HG03469 (cell line): Measurements from ENCODE around the gene BOC.

Experiments
- ATAC-seq: cut with Tn5 transposase; IDR thresholded peaks from one replicate; pipeline ENCODE4 v1.9.1; 2021; ENCODE audit warnings: mild to moderate bottlenecking, moderate library complexity, moderate number of reproducible peaks; ENCODE audit not compliant: unreplicated experiment

The BOC gene

DNA sequence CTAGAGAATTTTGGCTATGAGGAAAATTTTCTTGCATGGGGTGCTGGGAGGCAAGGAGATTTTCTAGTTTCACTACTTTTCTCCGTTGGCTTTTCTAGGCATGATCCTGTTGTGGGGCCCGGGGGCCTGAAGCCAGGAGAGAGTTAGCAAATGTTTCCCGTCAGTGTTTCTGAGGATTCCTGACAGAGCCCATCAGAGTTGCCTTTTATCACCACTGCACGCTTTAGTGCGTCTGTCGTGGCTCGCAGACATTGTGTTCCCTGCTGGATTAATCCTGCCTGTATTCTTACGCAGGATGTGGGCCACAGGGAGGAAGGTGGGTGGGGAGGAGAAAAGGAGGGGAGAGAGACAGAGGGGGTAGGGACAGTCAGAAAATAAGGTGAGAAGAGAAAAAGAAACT is 18.1 kb upstream of the BOC start:
- ATAC-seq = no peak

DNA sequence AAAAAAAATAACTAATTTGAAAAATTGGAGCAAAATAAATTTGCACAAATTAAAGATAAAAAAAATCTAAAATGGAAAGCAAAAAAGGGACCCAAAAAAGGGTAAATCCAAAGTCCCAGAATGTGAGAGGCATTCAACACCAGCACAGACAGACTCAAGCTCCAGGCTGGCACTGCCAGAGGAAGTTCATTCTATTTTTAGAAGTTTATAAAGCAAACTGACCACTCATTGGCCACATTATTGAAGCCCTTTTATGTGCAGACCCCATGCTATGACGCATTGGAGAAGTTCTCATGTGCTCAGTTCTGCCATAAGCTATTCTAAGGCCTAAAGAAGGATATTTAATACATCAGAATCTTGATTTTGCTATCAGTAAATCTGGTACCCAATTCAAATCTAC is 17.6 kb upstream of the BOC start:
- ATAC-seq = no peak

DNA sequence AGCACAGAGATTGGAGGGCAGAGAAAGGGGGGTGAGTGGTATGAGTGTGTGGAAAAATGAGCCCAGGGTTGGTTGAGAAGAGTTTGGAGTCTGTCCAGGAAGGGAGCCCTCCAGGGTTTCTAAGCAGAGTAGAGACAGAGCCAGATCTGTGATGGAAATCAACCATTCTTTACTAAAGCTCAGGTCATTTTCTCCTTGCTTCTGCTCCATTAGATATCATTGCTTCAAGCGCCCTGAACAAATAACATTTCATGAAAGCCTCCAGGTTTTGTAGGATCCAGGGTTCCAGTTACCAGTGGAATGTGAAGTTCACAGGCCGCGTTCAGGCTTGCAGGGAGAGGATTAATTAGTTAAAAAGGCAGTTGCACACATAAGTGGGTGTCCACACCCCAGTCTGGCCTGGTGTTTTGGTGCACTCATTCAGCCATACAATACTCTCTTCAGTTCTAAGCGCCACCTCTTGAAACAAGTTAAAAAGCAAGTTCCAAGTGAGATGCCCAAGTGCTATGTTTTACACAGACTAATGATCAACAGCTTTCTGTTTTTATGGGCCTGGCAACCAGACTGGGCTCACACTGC is 16.4 kb upstream of the BOC start:
- no peak for ATAC-seq

DNA sequence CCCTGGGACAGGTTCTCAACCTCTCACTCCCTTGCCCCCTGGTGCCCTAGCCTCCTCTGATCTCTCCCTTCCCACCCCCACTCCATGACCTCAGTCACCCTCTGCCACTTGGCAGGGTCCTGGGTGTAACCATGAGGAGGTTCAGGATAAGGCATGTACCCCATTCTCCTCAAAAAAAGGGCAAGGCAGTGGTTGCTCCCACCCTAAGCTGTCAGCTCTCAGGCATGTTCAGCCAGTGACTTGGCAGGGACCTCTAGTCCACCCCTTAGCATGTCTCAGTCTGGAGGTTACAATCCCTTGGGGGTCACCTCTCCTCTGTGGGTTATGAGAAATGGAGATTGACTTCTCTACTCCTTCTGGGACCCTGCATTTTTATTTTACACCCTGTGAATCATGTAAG is 11.0 kb upstream of the BOC start:
- no peak for ATAC-seq

DNA sequence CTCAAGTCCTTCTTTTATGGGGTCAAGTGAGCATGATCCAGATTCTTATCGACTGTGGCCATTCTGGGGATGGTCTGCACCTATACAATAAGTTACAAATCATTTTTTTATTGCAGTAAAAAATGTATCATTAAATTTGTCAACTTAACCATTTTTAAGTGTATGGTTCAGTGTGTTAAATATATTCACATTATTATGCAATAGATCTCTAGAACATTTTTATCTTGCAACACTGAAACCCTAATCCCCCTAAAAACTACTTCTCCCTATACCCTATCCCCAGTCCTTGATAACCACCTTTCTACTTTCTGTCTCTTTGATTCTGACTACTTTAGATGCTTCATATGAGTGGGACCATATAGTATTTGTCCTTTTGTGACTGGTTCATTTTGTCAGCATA is 10.4 kb upstream of the BOC start:
- no peak for ATAC-seq

DNA sequence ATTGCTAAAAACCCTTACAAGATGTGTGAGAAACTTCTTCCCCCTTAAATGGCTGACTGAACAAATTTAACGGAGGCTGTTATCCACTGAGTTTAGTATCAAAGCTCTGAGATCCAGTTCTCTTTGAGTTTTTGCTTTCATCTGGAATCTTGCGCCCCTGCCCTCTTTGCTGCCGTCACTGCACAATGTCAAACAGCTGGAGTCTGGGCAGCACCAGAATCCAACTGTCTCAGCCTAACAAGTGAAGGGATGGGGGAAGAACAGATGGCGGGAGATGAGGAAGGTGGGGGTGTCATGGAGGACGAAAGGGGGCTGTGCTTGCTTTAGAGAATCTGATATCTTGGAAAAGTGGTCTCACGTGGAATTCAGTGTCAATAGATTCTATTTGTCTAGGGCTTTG is 7.0 kb upstream of the BOC start:
- no peak for ATAC-seq

DNA sequence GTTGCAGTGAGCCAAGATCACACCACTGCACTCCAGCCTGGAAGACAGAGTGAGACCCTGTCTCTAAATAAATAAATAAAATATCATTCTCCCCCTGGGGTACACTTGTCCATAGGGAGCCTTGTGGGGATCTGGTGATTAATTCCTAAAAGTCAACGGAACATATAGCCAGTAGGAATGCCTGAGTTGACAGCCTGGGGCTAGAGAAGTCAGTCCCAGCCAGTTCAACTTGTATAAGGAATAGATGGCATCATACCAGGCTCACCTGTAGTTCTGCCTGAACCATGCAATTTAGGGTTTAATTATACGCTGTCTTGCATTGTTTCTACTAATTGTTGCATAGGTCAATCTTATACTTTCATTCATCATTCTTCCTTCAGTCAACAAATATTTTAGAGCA is 5.9 kb upstream of the BOC start:
- no peak for ATAC-seq

DNA sequence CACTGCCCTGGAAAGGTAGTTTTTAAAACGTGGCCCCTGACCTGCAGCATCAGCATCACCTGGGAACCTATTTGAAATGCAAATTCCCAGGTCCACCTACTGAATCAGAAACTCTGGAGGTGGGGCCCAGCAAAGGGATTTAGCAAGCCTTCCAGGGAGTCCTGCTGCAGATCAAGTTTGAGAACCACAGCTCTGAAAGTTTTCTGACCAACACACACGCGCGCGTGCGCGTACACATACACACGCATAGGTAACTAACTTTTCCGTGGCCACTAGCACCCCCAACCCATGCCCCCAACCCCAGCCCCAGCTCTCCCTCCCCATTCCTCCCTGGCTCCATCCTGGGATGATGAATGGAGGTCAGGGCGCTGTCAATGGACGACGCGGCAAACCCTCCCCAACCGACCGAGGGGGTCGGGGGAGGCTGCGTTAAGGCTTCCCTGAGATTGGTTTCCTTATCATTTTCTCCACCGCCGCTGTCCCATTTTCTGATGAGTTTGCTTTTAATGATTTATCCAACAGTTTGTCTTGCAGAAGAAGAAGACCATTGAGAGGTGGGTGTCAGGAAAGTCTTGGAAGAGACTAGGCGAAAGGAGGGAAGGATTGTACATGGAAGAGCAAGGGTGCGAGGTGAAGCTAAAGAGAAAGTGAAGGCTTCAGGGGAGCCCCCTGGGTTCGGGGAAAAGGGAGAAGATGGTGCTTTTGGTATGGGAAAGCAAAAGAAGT is 590 bp upstream of the BOC start:
- no peak for ATAC-seq

DNA sequence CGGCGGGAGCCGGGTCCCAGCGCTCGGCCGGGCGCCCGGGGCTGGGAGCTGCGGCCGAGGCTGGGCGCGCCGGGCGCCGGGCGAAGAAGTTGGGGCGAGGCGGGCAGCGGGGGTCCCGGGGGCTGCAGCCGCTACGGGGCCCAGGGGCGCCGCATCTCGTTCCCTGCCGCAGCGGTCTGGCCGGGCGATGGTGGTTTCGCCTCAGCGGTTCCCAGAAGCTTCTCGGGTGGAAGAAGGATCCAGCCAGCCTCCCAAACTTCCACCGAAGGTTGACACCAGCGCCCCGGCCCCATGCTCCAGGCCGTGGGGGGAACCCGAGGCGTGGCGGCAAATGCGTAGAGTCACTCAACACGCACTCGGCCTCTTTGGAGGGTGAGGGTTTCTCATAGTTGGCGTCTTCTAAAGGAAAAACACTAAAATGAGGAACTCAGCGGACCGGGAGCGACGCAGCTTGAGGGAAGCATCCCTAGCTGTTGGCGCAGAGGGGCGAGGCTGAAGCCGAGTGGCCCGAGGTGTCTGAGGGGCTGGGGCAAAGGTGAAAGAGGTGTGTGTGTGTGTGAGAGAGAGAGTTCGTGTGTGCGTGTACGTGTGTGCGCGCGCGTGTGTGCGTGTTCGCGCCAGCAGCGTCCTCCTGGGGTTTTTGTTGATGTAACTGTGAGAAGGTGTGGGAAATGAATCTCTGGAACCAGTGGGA is 940 bp downstream of the BOC start:
- no peak for ATAC-seq

DNA sequence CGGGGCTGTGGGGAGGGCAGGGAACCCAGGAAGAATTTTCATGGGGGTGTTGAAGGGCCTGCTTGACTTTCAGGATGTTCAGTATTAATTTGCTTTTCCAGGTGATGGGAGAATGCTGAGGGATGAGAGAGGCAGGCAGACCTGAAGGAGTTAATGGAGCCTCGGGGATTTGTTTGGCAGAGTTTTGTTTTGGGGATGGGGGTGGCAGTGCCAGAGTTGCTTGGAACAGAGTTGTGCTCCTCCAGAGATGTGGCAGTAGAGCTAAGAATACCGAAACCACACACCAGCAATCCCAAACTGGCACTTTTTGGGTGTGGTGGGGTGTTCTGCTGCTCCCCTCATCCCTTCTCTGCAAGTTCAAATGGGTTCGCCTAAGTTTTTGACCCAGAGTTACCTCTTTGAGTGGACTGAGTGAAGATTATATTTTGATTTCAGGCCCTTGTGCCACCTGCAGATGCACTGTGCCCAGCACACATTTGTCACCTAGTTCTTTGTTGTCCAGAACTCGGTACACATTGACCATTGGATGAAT is 1.6 kb downstream of the BOC start:
- ATAC-seq = no peak

DNA sequence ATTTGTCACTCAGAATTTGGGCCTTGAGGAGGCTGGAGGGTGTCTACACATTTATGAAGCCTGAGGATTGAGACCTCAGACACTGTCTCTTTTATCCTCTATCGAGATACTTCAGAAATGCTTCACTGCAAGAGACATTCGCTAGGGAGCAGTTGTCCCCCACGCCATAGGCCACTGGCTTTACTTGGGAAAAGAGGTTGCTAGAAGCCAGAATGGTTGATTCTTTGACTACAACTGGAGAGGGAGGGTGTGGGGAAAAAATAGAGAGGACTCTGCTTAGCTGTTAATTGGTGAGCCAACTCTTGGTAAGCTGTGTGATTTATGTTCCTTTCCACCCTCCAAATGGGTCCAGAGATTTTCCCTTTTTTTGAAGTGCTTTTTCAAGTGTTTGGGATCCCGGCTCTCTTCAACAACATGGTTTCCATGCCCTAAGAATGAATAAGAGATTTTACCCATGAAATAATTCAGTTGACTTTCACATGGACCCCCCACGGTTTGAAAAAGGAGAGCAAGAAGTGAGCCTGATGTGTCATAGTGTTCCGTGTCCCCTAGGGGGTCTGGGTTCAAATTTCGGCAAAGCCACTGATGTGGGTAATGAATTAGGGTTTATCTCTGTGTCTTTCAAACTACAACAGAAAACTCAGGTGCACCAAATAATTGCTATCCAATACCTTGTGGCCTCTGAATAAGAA is 2.7 kb downstream of the BOC start:
- ATAC-seq = no peak

DNA sequence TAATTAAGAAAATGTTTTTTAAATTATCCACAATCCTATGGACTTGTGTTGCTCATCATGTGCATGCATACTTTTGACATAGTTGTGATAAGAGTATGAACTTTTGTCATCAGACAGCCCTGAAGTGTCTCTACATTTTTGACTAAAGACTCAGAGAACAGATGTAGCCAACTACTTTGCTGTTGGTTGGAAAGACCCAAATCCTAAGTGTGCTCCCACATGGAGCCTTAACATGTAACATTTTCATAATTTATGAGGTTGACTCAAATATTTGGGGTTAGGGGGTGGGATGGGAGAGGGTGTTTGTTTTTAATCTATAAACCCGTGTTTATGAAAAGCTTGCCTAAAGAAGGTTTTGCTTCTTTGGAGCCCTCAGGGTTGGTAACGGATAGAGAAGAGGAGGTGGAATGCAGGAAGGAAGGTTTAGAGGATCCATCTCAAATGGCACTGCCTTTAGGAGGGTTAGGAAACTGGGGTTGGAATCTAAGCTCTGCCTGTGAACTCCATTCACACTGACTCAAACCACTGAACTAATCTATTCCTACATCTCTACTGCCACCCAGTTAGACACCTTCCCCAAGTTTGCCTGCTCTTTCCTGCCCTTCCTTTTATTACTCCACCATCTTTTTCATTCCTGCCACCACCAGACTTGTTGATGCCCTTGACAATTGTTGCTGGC is 3.7 kb downstream of the BOC start:
- no peak for ATAC-seq

DNA sequence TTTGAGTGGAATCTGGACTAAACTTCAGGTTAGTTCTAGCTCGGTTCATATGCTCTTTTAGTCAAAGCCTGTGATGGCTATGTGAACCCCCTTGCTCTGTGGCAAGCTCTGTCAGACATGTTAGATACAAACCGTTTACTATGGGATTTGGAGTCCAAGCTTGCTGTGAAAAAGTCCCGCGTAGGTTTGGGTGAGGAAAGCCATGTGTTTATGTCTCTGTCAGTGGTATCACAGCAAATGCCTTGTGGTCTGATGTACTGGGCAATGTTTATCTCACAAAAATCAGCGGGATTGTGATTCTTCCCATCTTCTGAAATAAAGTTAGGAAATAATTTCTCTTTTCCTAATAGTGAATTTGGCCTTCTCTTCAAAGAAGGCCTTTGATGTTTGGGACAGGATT is 5.0 kb downstream of the BOC start:
- ATAC-seq = no peak

DNA sequence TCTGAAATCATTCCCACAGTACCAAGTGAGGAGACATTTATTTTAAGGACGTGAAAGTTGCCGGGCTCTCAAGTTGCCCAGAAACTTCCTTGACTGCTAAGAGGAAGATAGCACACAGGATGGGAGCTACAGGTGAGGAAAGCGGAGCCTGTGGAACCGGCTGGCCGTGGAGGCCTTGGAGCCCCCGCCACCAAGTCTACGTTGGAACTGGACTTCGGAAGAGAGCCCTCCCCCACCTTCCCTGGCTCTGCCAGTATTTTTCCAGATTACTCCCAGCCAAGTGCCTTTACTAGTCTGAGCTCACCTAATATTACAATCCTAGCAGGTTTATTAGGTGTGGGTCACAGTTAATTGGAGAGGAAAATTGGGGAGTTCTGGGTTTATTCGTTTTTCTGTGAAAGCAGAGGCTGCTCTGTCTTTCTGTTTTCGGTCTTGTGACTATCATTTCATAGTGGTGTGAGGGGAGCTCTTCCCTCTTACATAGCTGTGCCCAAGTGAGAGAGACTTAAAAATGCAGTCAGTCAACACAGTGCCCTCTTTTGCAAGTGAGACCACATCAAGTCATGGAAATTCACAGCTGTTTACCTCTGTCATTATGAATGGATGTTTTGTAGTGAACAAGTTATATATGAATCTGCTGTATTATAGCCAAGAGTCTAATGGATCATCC is 6.8 kb downstream of the BOC start:
- ATAC-seq = no peak

DNA sequence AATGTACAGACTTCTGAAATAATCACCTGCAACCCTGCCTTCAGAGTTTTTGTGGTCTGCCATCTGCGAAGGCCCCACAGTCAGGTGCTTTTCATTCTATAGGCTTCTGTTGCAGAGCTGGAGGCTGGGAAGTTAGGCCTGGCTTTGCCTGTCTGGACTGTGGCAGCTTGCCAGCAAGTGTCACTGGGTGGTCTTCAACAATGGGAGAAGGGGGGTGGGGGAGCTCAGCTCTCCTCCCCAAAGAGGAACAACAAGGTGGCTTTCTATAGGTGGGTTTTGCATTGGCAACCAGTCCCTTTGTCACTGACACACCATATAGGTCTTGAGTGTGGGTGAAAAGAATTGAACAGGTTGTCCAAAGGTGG is 7.3 kb downstream of the BOC start:
- no peak for ATAC-seq

DNA sequence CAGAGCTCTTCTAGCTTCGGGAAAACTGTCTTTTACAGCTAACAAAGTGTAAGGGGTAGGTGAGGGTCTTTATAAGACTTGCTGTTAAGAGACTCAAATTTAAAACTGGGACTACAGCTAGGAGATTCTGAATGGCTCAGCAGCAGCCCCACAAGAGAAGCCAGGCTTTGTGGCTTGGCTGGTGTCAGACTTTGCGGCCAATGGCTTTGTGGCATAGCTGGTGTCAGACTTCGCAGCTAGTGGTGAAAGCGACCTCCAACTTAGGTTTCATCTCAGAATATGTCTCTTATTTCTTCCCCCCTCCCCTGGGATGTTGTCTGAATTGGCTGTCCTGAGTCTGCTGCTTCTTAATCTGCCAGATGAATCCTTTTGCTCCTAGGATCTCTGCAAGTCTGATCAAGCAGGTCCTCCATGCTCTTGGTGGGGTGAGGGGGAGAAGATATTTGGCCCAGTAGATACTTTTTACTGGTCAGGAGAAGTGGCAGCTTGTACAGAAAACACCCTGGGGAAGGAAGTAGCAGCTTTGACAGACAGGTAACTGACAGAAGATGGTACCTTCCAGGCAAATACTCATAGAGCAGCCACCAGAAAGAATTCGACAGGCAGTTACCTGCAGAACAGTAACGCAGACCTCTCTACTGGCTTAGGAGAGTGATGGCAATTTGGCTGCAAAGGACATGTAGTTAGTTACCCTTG is 8.4 kb downstream of the BOC start:
- ATAC-seq = no peak

DNA sequence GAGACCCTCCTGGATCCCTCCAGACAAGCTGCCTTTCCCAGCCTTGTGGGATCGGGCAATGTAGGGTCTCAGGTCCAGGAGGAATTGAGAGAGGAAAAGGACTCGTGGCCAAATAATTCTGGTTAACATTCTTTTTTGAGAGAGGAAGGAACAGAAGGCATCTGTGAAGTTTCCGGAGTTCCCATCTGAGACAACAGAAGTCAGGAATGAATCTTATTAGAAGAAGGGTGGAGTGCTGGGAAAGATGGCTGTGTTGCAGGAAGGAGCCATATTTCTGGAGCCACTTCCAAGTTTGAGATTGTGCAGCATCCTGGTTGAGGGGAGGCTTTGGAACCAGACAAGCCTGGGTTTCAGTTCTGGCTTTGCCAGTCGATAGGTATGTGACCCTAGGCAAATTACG is 9.4 kb downstream of the BOC start:
- no peak for ATAC-seq

DNA sequence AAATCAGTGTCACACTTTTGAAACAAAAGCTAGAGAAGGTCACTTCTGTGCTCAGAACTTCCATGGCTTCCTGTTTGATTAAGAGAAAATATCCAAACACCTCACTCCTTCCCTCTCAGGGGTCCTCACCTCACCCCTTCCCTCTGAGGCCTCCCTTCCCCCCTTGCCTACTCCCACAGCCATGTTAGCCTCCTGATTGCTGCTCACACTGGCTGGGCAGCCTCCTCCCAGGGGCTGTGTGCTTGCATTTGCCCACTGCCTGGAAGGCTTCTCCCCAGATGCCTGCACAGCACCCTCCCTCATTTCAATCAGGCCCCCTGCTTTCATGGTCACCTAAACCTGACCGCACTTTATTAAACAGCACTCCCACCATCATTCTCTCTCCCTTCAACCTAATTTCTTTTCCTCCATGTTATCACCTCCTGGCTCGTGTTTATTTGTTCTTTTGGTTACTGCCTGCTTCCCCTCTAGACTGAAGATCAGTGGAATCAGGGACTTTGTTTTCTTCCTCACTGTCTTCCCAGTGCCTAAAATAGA is 10.4 kb downstream of the BOC start:
- ATAC-seq = no peak

DNA sequence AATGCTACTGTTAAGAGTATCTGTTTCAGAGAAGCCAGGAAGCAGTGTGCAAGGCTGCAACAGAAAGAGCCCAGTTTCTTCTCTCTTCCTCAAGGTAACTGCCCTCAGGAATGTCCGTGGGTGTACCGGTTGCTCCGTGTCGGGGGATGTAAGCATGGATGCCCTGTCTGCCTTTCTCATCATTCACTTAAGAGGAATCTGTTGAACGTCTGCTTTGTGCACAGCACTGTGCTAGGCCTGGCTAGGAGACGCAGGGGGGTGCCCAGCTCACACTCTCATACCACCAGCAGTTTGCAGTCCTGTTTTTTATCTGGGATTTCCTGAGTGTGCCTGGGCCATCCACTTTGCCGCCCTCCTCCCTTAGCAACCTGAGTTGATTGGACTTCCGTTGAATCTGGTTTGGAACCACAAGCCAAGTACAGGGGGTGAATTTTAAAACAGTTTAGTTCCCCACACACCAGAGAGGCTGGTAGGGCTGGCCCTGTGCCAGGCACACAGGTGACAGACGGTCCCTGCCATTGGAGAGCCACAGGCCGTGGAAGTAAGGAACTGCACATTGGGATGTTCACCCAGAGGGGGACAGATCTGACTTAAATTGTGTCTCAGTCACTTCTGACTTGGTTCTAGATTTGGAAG is 11.2 kb downstream of the BOC start:
- no peak for ATAC-seq
